Kidney glomerular epithelial cell (primary cell): Measurements from ENCODE around the gene ENOX2.
A peak's percentile ranks its signal among the peaks of the same experiment; 100 is the strongest.

Source experiments
- DNase-seq: peaks from one replicate; lab custom pipeline; 2025; lab: John Stamatoyannopoulos, UW

Gene ENOX2

GRCh38 chrX:130884627-130885026 lies 18.4 kb downstream of the ENOX2 start:
- DNase-seq = no peak

GRCh38 chrX:130879869-130880268 lies 23.1 kb downstream of the ENOX2 start:
- no peak for DNase-seq

GRCh38 chrX:130878350-130879341 lies 24.4 kb downstream of the ENOX2 start:
- peak; percentile 31 for DNase-seq

- no peak for DNase-seq
Measured at GRCh38 chrX:130877892-130878341, 25.1 kb downstream of the ENOX2 start.

GRCh38 chrX:130876226-130876625 lies 26.8 kb downstream of the ENOX2 start:
- no peak for DNase-seq

- DNase-seq = no peak
Measured at GRCh38 chrX:130874751-130875150, 28.3 kb downstream of the ENOX2 start.

- no peak for DNase-seq
Measured at GRCh38 chrX:130869239-130869638, 33.8 kb downstream of the ENOX2 start.

- DNase-seq = no peak
Measured at GRCh38 chrX:130861462-130861861, 41.5 kb downstream of the ENOX2 start.

- DNase-seq = no peak
Measured at GRCh38 chrX:130857207-130857606, 45.8 kb downstream of the ENOX2 start.

GRCh38 chrX:130851569-130851968 lies 51.4 kb downstream of the ENOX2 start:
- no peak for DNase-seq

- no peak for DNase-seq
Measured at GRCh38 chrX:130848763-130849162, 54.2 kb downstream of the ENOX2 start.

- DNase-seq = no peak
Measured at GRCh38 chrX:130846746-130847145, 56.3 kb downstream of the ENOX2 start.

GRCh38 chrX:130841776-130842175 lies 61.2 kb downstream of the ENOX2 start:
- no peak for DNase-seq

GRCh38 chrX:130840345-130840744 lies 62.7 kb downstream of the ENOX2 start:
- DNase-seq = no peak

GRCh38 chrX:130836447-130836846 lies 66.6 kb downstream of the ENOX2 start:
- peak; percentile 2 for DNase-seq

- DNase-seq = no peak
Measured at GRCh38 chrX:130834830-130835229, 68.2 kb downstream of the ENOX2 start.

- no peak for DNase-seq
Measured at GRCh38 chrX:130834149-130834548, 68.9 kb downstream of the ENOX2 start.

- DNase-seq = no peak
Measured at GRCh38 chrX:130831347-130831722, 71.7 kb downstream of the ENOX2 start.

- no peak for DNase-seq
Measured at GRCh38 chrX:130830599-130831346, 72.2 kb downstream of the ENOX2 start.

- DNase-seq = no peak
Measured at GRCh38 chrX:130829526-130830515, 73.2 kb downstream of the ENOX2 start.

- DNase-seq = no peak
Measured at GRCh38 chrX:130828641-130829040, 74.4 kb downstream of the ENOX2 start.

- DNase-seq = no peak
Measured at GRCh38 chrX:130827648-130828047, 75.4 kb downstream of the ENOX2 start.
